ENCODE results near the gene KCNQ1. TPM values are rescaled to one million over a fixed set of nuclear protein-coding genes. Genes with fewer than 3 reads are reported as not detected.

KCNQ1 gene
- total RNA-seq, 1 donor from 2014 or later = 8.5 TPM

DNA sequence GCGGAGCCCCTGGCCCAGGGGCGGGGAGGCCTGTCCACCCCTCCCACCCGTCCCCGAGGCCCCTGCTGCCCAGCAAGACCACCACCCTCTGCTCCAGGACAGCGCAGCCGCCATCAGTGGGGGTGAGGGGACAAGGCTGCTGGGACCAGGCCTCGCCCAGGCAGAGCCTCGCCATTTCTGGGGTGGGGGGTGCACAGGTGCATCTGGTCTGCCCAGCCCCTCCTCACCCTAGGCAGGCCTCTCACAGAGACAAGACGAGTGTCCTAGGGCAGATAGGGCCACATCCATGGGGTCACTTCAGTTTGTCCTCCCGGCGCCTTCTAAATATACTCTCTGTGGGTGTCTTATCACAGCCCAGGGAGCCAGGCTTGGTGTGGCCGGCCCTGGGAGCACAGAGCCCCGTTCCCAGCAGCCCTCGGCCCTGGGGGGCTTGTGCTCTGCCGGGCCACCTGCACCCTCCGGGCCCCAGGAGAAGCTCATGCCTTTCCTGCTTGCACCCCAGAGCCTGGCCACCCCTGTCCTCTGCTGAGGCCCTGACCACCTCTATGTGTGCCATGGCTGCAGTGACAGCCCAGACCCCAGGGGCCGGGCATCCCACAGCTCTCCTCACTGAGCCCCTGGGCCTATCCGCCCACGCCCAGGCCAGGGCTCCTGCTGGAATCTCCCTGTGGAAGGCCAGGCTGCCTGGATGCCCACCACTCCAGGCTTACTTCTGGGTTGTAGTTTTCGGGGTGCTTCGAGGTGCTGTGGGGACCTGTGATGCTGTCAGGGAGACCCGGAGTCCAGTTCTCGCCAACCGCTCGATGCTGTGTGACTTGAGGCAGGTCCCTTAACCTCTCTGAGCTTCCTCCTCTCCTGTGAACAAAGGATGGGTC, 70.8 kb downstream of the KCNQ1 start:
- no peaks in the 10 kb centered on the region for H3K4me1 Mint-ChIP-seq
- TF ChIP-seq, protein P1, sequence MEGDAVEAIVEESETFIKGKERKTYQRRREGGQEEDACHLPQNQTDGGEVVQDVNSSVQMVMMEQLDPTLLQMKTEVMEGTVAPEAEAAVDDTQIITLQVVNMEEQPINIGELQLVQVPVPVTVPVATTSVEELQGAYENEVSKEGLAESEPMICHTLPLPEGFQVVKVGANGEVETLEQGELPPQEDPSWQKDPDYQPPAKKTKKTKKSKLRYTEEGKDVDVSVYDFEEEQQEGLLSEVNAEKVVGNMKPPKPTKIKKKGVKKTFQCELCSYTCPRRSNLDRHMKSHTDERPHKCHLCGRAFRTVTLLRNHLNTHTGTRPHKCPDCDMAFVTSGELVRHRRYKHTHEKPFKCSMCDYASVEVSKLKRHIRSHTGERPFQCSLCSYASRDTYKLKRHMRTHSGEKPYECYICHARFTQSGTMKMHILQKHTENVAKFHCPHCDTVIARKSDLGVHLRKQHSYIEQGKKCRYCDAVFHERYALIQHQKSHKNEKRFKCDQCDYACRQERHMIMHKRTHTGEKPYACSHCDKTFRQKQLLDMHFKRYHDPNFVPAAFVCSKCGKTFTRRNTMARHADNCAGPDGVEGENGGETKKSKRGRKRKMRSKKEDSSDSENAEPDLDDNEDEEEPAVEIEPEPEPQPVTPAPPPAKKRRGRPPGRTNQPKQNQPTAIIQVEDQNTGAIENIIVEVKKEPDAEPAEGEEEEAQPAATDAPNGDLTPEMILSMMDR (IDR thresholded peaks at IDR 0.05; ENCODE audit: unreplicated experiment) = no peak
- no peaks in the 10 kb centered on the region for H3K36me3 Mint-ChIP-seq
- no peaks in the 10 kb centered on the region for H3K9me3 Mint-ChIP-seq
- peaks cover 21% of the 10 kb centered on the region for H3K27me3 Mint-ChIP-seq (ENCODE audit: low read depth)
- H3K27ac Mint-ChIP-seq = no peak overlapping the region
- H3K4me3 Mint-ChIP-seq = no peak overlapping the region
- peak; percentile 3 to 33 for DNase-seq (ENCODE audit: low spot score in 2 of 2, unreplicated experiment in 2 of 2)

DNA sequence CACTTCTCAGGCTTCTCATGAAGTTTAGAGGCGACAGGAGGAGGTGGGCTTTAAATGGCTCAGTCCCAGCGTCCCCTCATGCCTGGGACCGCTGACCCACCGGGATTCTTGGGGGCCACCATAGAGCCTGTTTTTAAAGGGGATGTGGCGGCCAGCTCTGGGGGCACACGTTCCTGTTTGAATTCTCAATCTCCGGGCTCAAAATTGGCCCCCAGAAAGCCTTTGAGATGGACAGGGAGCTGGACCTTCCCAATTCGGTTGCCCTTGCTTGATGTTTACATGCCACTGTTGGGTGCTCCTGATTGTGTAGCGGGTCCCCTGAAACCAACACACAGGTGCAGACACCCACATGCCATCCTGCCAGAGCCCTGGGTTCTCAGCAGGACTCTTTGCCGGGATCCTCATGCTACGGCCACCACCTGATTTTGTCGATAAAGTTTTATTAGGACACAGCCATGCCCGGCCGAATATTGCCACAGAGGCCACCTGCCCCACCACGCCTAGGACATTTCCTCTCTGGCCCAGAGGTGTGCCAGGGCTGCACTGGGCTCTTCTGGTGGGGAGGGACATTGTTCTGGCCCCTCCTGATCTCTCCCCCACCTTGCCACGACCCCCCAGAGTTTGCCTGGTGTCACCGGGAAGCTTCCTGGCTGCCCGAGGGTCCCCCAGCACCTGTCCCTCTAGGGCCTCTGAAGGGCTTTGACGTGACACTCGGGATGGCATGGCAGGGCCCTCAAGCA, 71.6 kb downstream of the KCNQ1 start:
- DNase-seq (ENCODE audit: low spot score in 2 of 2, unreplicated experiment in 2 of 2) = peak; percentile 3 to 27
- no peak overlapping the region for H3K27ac Mint-ChIP-seq
- TF ChIP-seq, protein P1 (IDR thresholded peaks at IDR 0.05; ENCODE audit: unreplicated experiment) = no peak

DNA sequence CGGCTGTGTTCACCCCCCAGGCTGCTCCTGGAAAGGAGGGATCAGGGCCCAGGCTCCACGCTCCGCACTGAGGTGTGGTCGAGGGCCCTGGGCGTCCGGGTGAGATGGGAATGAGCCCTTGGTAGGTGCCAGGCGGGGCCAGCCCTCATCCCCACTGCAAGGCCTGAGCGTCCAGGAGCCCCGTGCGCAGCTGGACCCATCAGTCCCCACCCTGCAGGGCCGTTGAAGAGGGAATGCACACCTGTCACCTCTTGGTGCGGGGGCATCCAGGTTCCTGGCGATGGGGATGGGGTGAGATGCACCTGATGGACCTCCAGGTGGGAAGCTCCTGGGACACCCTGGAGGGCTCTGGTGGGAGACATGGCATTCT, 72.2 kb downstream of the KCNQ1 start:
- H3K4me3 Mint-ChIP-seq = no peak overlapping the region
- H3K27ac Mint-ChIP-seq = no peak overlapping the region
- H3K9me3 Mint-ChIP-seq = no peaks in the 10 kb centered on the region
- no peaks in the 10 kb centered on the region for H3K4me1 Mint-ChIP-seq
- TF ChIP-seq, protein P1 (IDR thresholded peaks at IDR 0.05; ENCODE audit: unreplicated experiment) = no peak
- DNase-seq (ENCODE audit: low spot score in 2 of 2, unreplicated experiment in 2 of 2) = peak in 1 of 2 experiments; percentile 8
- no peaks in the 10 kb centered on the region for H3K36me3 Mint-ChIP-seq
- H3K27me3 Mint-ChIP-seq (ENCODE audit: low read depth) = peaks cover 21% of the 10 kb centered on the region

More for the DNA sequence above, 71.6 kb downstream of the KCNQ1 start:
- Mint-ChIP-seq H3K27me3 (ENCODE audit: low read depth) (peaks cover 21% of the 10 kb centered on the region), H3K9me3 (no peaks in the 10 kb centered on the region), H3K4me1 (no peaks in the 10 kb centered on the region), H3K36me3 (no peaks in the 10 kb centered on the region), H3K4me3 (no peak overlapping the region)

DNA sequence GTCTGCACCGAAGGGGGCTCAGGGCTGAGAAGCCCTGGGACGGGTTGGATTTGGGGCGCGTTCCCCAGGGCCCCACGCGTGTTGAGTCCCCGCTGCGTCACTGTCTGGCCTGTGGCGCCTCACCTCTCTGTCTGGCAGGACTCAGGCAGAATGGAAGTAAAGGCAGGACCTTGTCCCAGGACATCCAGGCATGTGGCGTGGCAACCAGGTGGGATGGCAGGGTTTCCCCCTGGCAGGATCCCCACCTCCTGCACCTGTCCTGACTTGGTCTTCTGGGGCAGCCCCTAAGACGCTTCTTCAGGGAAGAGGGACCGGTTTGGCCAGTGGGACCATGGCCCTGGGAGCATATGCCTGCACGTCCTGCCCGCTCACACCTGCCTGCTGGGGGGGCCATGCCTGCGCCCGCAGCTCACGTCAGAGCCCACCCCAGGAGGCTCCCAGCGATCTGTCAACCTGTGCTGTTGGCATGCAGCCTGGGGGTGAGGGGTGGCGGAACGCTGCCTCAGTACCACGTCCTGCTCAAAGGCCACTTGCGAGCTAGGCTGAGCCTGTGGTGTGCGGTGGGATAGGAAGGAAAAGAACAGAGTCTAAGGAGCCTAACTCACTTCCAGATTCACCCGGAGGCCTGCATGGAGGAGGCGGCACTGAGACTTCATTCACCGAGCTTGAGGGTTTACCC, 72.7 kb downstream of the KCNQ1 start:
- Mint-ChIP-seq H3K27ac (no peak overlapping the region), H3K9me3 (no peaks in the 10 kb centered on the region), H3K4me1 (no peaks in the 10 kb centered on the region), H3K4me3 (no peak overlapping the region), H3K36me3 (no peaks in the 10 kb centered on the region), H3K27me3 (ENCODE audit: low read depth) (peaks cover 21% of the 10 kb centered on the region)
- TF ChIP-seq, protein P1 (IDR thresholded peaks at IDR 0.05; ENCODE audit: unreplicated experiment) = no peak
- DNase-seq (ENCODE audit: low spot score in 2 of 2, unreplicated experiment in 2 of 2) = peak; percentile 12 to 34

DNA sequence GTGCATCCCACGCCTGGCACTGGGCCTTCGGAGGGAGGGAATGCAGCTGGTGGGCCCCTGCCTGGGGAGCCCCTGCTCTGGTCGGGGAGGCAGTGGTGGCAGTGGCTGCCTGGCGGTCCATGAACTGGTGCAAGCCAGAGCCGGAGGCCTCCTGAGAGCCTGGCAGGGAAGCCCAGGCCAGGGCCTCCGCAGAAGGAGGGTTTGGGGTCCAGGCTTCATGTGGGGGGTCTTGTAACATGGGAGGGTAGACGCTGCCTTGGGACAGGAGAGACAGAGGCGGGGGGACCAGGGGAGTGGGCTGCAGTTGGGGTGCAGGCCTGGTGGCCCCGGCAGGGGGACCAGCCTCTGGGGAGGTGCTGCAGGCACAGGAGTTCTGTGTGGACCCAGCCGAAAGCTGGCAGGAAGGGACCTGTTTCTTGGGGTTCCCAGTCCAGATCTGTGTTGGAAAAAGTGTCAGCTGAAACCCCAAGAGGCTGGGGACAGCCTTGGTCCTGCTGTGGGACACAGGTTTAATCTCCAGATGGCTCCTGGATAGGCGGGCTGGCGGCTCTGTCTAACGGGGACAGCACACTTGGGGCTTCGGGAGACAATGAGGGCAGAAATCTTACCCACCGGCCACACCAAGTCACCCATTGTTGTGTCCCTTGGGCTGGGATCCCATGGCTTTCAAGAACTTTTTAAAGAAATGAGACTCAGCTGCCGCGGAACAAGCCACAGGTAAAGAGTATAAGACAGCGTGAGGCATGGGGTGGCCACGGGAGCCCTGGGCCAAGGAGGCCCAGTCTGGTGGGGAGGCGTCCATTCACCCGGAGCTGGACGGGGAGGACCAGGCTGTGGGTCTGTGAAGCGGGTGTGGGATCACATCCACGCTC, 73.5 kb downstream of the KCNQ1 start:
- Mint-ChIP-seq H3K36me3 (no peaks in the 10 kb centered on the region), H3K4me3 (no peak overlapping the region), H3K9me3 (no peaks in the 10 kb centered on the region), H3K27ac (no peak overlapping the region), H3K27me3 (ENCODE audit: low read depth) (peaks cover 18% of the 10 kb centered on the region), H3K4me1 (no peaks in the 10 kb centered on the region)
- DNase-seq (ENCODE audit: low spot score in 2 of 2, unreplicated experiment in 2 of 2) = peak; percentile 6 to 32
- TF ChIP-seq, protein P1 (IDR thresholded peaks at IDR 0.05; ENCODE audit: unreplicated experiment) = no peak
